Subcutaneous adipose tissue (tissue), 4 donors: ENCODE measurements around the gene HSPA12A. TPM values are rescaled to one million over a fixed set of nuclear protein-coding genes. Genes with fewer than 3 reads are reported as not detected.

Source experiments
- total RNA-seq, 4 donors: library from RNA; depleted of rRNA; stranded (reverse); fragments of >200 nt; gene quantifications; one replicate each; pipeline ENCODE4 v1.1.0, GENCODE V29; 2016
- TF ChIP-seq, protein P1 (sequence below): fragments of 450-650 bp; IDR thresholded peaks from one replicate; pipeline ENCODE4 v1.5.1; 2016; ENCODE audit warnings: low read depth, mild to moderate bottlenecking, control low read depth, antibody characterized with exemption, moderate library complexity

Gene HSPA12A
- total RNA-seq, 4 donors from 2014 or later = 18.0 to 41.3 (median 25.4) TPM

DNA sequence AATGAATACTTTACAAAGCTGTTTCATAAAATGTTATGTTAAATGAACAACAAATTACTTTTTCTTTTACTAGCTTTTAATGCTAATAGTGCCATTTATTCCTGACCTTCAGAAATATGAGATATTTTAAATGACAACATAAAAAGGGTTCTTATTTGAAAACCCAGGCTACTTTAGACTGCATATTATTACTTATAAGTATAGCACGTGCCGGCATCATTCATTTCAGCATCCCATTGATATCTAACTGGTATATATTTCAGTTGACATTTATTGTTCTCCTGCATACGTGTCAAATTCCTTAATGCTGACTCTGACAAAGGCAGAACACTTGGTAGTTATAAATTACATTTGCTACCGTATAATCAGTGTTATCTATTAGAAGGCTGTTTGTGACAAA lies 86.3 kb downstream of the HSPA12A start:
- TF ChIP-seq, protein P1, sequence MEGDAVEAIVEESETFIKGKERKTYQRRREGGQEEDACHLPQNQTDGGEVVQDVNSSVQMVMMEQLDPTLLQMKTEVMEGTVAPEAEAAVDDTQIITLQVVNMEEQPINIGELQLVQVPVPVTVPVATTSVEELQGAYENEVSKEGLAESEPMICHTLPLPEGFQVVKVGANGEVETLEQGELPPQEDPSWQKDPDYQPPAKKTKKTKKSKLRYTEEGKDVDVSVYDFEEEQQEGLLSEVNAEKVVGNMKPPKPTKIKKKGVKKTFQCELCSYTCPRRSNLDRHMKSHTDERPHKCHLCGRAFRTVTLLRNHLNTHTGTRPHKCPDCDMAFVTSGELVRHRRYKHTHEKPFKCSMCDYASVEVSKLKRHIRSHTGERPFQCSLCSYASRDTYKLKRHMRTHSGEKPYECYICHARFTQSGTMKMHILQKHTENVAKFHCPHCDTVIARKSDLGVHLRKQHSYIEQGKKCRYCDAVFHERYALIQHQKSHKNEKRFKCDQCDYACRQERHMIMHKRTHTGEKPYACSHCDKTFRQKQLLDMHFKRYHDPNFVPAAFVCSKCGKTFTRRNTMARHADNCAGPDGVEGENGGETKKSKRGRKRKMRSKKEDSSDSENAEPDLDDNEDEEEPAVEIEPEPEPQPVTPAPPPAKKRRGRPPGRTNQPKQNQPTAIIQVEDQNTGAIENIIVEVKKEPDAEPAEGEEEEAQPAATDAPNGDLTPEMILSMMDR = no peak

DNA sequence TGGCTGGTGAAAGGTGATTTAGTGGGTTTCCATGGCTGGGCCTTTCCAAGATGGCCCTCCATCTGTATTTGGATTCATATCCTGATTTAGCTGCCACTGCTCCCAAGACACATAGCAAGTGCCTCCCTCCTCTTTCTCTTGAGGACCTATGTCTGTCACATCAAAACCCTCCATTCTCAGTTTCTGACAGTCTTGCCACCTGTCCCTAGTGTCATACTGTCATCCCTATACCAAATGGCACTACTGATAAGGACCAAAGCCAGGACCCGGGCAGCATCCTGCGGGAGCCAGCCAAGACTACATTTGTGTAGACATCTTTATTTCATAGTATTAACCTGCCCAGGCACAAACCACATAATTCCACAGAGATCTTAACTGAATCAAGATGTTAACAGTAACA lies 86.8 kb downstream of the HSPA12A start:
- TF ChIP-seq, protein P1 = no peak

DNA sequence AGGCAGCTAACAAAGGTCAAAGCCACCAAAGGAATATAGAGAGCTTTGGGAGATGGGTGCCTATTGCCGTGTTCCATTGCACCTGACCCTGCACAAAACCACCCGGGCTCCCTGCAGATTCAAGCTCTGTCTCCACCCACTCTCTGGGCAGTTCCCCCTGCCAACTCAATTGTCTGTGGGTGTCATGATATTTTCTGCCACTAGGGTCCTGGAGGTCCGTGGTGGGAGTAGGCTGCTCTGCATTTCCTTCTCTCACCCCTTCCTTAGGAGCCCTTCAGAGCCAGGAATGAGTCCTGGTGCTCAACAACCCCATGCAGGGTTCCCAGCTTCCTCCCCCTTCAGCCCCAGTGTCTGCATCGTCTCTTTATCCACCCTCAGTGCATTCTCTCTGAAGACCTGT lies 87.5 kb downstream of the HSPA12A start:
- TF ChIP-seq, protein P1 = no peak

DNA sequence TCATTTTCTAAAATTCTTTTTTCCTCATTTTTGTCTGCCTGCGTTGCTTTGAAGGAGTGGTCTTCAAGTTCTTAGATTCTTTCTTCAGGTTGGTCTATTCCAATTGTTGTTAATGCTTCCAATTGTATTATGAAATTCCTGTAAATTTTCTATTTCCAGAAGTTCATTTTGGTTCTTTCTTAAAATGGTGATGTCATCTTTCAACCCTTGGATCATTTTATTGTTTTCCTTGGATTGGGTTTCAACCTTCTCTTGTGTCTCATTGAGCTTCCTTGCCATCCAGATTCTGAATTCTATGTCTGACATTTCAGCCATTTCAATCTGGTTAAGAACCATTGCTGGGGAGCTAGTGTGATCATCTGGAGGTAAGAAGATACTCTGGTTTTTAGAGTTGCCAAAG lies 88.5 kb downstream of the HSPA12A start:
- TF ChIP-seq, protein P1 = no peak

DNA sequence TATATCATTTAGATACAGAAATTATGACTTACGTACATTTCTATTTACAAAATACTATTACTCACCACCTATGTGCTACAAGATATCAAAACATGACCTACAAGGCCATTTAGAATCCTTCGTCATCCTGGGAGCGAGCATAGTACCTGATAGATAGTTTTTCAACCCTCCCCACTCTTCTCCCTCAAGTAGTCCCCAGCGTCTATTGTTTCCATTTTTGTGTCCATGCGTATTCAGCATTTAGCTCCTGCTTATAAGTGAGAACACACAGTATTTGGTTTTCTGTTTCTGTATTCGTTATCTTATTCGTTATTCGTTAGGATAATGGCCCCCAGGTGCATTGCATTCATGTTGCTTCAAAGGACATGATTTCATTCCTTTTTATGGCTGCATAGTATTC lies 93.5 kb downstream of the HSPA12A start:
- TF ChIP-seq, protein P1 = no peak

GRCh38 chr10:116646502-116646901 lies 95.9 kb downstream of the HSPA12A start:
- TF ChIP-seq, protein P1 = no peak

DNA sequence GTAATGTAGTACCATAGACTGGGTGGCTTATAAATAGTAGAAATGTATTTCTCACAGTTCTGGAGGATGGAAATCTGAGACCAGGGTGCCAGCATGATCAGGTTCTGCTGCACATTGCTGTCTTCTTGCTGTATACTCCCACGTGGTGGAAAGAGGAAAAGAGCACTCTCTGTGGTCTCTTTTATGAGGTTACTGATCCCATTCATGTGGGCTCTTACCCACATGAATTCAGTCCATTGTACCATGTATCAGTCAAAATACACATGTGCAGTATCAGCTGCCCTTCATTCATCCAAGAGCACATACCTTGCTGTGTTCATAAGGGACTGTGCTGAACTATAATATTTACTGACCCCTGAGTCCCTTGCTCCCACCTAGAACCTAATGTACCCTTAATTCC lies 104.5 kb downstream of the HSPA12A start:
- TF ChIP-seq, protein P1 = no peak
